HUDEP-2 (cell line): ENCODE measurements around the gene EFEMP1.
"Not testable (repeated sequence)": the region's sequence is repeated elsewhere in the genome, so short reads cannot be mapped to it uniquely, and the experiment has no call there.

Experiments used
- DNase-seq, 76 experiments: peaks; one replicate each; lab custom pipeline; 2025; ENCODE audit not compliant: unreplicated experiment in 76 of 76; lab: John Stamatoyannopoulos, UW

EFEMP1 gene

GRCh38 chr2:55838653-55839052 lies 84.9 kb downstream of the EFEMP1 start:
- no peak for DNase-seq

- not testable (repeated sequence) for DNase-seq
Measured at GRCh38 chr2:55838117-55838516, 85.5 kb downstream of the EFEMP1 start.

GRCh38 chr2:55837073-55837472 lies 86.5 kb downstream of the EFEMP1 start:
- no peak for DNase-seq

- not testable (repeated sequence) for DNase-seq
Measured at GRCh38 chr2:55831671-55832410, 91.7 kb downstream of the EFEMP1 start.

GRCh38 chr2:55827855-55828254 lies 95.7 kb downstream of the EFEMP1 start:
- no peak for DNase-seq

GRCh38 chr2:55827428-55827827 lies 96.2 kb downstream of the EFEMP1 start:
- not testable (repeated sequence) for DNase-seq

GRCh38 chr2:55826246-55826645 lies 97.3 kb downstream of the EFEMP1 start:
- DNase-seq: no peak

- DNase-seq: no peak
Measured at GRCh38 chr2:55824551-55825096, 99.0 kb downstream of the EFEMP1 start.
